Sigmoid colon (tissue), 4 donors: ENCODE measurements around the gene PKHD1.

Experiments
- CTCF ChIP-seq, 4 experiments: fragments of 450-650 bp in 3 of 4; fragments of 200-600 bp in 1 of 4; IDR thresholded peaks; one replicate each; pipeline ENCODE4 v1.5.1; 2016 to 2019; ENCODE audit warnings: antibody characterized with exemption in 4 of 4, mild to moderate bottlenecking in 3 of 4, moderate library complexity in 2 of 4
- EP300 ChIP-seq, 4 donors: sonication (generic); formaldehyde crosslinking; IDR thresholded peaks; one replicate each; pipeline ENCODE4 v1.6.1; 2017; ENCODE audit warnings: antibody characterized with exemption in 4 of 4
- POLR2AphosphoS5 ChIP-seq, 4 donors: sonication (generic); formaldehyde crosslinking; IDR thresholded peaks; one replicate each; pipeline ENCODE4 v1.6.1; 2017; ENCODE audit warnings: antibody characterized with exemption in 4 of 4

GRCh38 chr6:51702851-51703250, 384.6 kb downstream of the PKHD1 start:
- TF ChIP-seq CTCF (IDR thresholded peaks at IDR 0.05) (no peak), POLR2AphosphoS5 (IDR thresholded peaks at IDR 0.05) (no peak), EP300 (IDR thresholded peaks at IDR 0.05) (no peak)
